GM19372 (cell line): ENCODE measurements around the gene EFNA5.
A peak's percentile ranks its signal among the peaks of the same experiment; 100 is the strongest.

ENCODE experiments used
- ATAC-seq: cut with Tn5 transposase; IDR thresholded peaks from one replicate; pipeline ENCODE4 v1.9.1; 2021; ENCODE audit warnings: mild to moderate bottlenecking, low read depth, moderate library complexity; ENCODE audit not compliant: unreplicated experiment

Gene EFNA5

GRCh38 chr5:107531308-107531707 lies 139.4 kb downstream of the EFNA5 start:
- ATAC-seq: no peak

- ATAC-seq: no peak
These were observed 141.1 kb downstream of the EFNA5 start for GRCh38 chr5:107529618-107530017.

GRCh38 chr5:107526270-107526937 lies 144.3 kb downstream of the EFNA5 start:
- no peak for ATAC-seq

GRCh38 chr5:107524111-107524510 lies 146.6 kb downstream of the EFNA5 start:
- no peak for ATAC-seq

- no peak for ATAC-seq
These were observed 147.6 kb downstream of the EFNA5 start for GRCh38 chr5:107523029-107523680.

GRCh38 chr5:107522456-107522855 lies 148.3 kb downstream of the EFNA5 start:
- no peak for ATAC-seq

- no peak for ATAC-seq
These were observed 150.8 kb downstream of the EFNA5 start for GRCh38 chr5:107519900-107520354.

GRCh38 chr5:107518616-107519015 lies 152.1 kb downstream of the EFNA5 start:
- ATAC-seq: no peak

- no peak for ATAC-seq
These were observed 152.5 kb downstream of the EFNA5 start for GRCh38 chr5:107518190-107518589.

GRCh38 chr5:107517185-107518033 lies 153.3 kb downstream of the EFNA5 start:
- ATAC-seq: no peak

GRCh38 chr5:107516452-107517184 lies 154.1 kb downstream of the EFNA5 start:
- no peak for ATAC-seq

- ATAC-seq: no peak
These were observed 155.1 kb downstream of the EFNA5 start for GRCh38 chr5:107515521-107516080.

- no peak for ATAC-seq
These were observed 156.4 kb downstream of the EFNA5 start for GRCh38 chr5:107514305-107514704.

- peak; percentile 49 for ATAC-seq
These were observed 157.2 kb downstream of the EFNA5 start for GRCh38 chr5:107513337-107514085.

GRCh38 chr5:107512029-107512428 lies 158.7 kb downstream of the EFNA5 start:
- ATAC-seq: no peak

- no peak for ATAC-seq
These were observed 160.6 kb downstream of the EFNA5 start for GRCh38 chr5:107510125-107510524.

- no peak for ATAC-seq
These were observed 162.6 kb downstream of the EFNA5 start for GRCh38 chr5:107508097-107508496.

- no peak for ATAC-seq
These were observed 164.8 kb downstream of the EFNA5 start for GRCh38 chr5:107505763-107506534.

- no peak for ATAC-seq
These were observed 166.3 kb downstream of the EFNA5 start for GRCh38 chr5:107504424-107504823.
